ENCODE results near the gene VEZT. TPM values are rescaled to one million over a fixed set of nuclear protein-coding genes. Genes with fewer than 3 reads are reported as not detected.

VEZT gene
- total RNA-seq, 1 donor, result 77.1 TPM

DNA sequence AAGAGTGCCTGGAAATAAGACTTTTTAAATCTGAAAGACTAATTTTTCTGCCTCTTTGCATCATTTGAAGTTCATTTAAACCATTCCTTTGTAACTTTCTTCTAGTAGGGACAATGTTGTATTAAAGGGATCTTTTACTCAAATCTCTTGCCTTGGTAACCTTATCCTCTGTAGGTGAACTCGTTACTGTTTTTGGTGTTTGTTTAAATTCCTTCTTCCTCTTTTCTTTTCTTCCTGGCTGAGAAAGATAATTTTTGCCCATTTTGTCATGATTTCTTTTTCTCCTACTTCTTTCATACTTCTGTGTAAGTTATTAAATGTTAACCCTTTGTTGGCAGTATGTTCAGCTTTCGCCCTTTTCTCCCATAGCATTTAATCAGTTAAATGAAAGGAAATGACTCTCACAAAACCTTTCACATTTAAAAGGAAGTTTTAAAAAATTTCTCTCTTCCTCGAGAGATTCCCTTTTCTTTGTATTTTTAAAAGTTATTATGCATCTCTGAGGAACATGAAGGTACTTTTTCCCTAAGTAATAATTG, 10.3 kb downstream of the VEZT start:
- DNase-seq (ENCODE audit: insufficient read length, low spot score, missing footprints), result no peak
- peaks cover 12% of the 10 kb centered on the region for H4K20me1 ChIP-seq (ENCODE audit: insufficient read depth, low read length)
- no peak overlapping the region for H3K4me2 ChIP-seq (ENCODE audit: insufficient read depth, low read length)
- H3K27me3 ChIP-seq (ENCODE audit: insufficient read depth, low read length), result no peaks in the 10 kb centered on the region
- no peak overlapping the region for H2AFZ ChIP-seq (ENCODE audit: low read length)
- no peak overlapping the region for H3K27ac ChIP-seq (ENCODE audit: low read depth, low read length)
- H3K9me3 ChIP-seq (ENCODE audit: low read depth, low read length), result no peaks in the 10 kb centered on the region
- no peaks in the 10 kb centered on the region for H3K36me3 ChIP-seq (ENCODE audit: insufficient read depth, low read length)
- peaks cover 93% of the 10 kb centered on the region for H3K79me2 ChIP-seq (ENCODE audit: insufficient read depth, low read length)
- TF ChIP-seq, protein P1, sequence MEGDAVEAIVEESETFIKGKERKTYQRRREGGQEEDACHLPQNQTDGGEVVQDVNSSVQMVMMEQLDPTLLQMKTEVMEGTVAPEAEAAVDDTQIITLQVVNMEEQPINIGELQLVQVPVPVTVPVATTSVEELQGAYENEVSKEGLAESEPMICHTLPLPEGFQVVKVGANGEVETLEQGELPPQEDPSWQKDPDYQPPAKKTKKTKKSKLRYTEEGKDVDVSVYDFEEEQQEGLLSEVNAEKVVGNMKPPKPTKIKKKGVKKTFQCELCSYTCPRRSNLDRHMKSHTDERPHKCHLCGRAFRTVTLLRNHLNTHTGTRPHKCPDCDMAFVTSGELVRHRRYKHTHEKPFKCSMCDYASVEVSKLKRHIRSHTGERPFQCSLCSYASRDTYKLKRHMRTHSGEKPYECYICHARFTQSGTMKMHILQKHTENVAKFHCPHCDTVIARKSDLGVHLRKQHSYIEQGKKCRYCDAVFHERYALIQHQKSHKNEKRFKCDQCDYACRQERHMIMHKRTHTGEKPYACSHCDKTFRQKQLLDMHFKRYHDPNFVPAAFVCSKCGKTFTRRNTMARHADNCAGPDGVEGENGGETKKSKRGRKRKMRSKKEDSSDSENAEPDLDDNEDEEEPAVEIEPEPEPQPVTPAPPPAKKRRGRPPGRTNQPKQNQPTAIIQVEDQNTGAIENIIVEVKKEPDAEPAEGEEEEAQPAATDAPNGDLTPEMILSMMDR (IDR thresholded peaks at IDR 0.05; ENCODE audit: extremely low read depth, low read depth, low read length), result no peak
- H3K4me1 ChIP-seq (ENCODE audit: insufficient read depth, low read length), result peaks cover 12% of the 10 kb centered on the region
- H3K4me3 ChIP-seq (ENCODE audit: insufficient read depth, low read length), result no peak overlapping the region

- H3K4me2 ChIP-seq (ENCODE audit: insufficient read depth, low read length), result no peak overlapping the region
- H4K20me1 ChIP-seq (ENCODE audit: insufficient read depth, low read length), result peaks cover 12% of the 10 kb centered on the region
- H3K27ac ChIP-seq (ENCODE audit: low read depth, low read length), result no peak overlapping the region
- peaks cover 12% of the 10 kb centered on the region for H3K4me1 ChIP-seq (ENCODE audit: insufficient read depth, low read length)
- peaks cover 91% of the 10 kb centered on the region for H3K79me2 ChIP-seq (ENCODE audit: insufficient read depth, low read length)
- no peak overlapping the region for H3K4me3 ChIP-seq (ENCODE audit: insufficient read depth, low read length)
- H3K36me3 ChIP-seq (ENCODE audit: insufficient read depth, low read length), result no peaks in the 10 kb centered on the region
- TF ChIP-seq, protein P1 (IDR thresholded peaks at IDR 0.05; ENCODE audit: extremely low read depth, low read depth, low read length), result no peak
- H3K27me3 ChIP-seq (ENCODE audit: insufficient read depth, low read length), result no peaks in the 10 kb centered on the region
- H2AFZ ChIP-seq (ENCODE audit: low read length), result no peak overlapping the region
- no peak for DNase-seq (ENCODE audit: insufficient read length, low spot score, missing footprints)
- H3K9me3 ChIP-seq (ENCODE audit: low read depth, low read length), result no peaks in the 10 kb centered on the region
These were observed 11.0 kb downstream of the VEZT start for GRCh38 chr12:95228617-95229016.

- TF ChIP-seq, protein P1 (IDR thresholded peaks at IDR 0.05; ENCODE audit: extremely low read depth, low read depth, low read length), result no peak
These were observed 12.0 kb downstream of the VEZT start for GRCh38 chr12:95229636-95230035.

GRCh38 chr12:95230313-95230712, 12.7 kb downstream of the VEZT start:
- no peak overlapping the region for H3K4me3 ChIP-seq (ENCODE audit: insufficient read depth, low read length)
- no peak overlapping the region for H3K4me2 ChIP-seq (ENCODE audit: insufficient read depth, low read length)
- no peak for DNase-seq (ENCODE audit: insufficient read length, low spot score, missing footprints)
- H2AFZ ChIP-seq (ENCODE audit: low read length), result no peak overlapping the region
- TF ChIP-seq, protein P1 (IDR thresholded peaks at IDR 0.05; ENCODE audit: extremely low read depth, low read depth, low read length), result no peak
- H3K27ac ChIP-seq (ENCODE audit: low read depth, low read length), result no peak overlapping the region
- H3K27me3 ChIP-seq (ENCODE audit: insufficient read depth, low read length), result no peaks in the 10 kb centered on the region
- no peaks in the 10 kb centered on the region for H3K4me1 ChIP-seq (ENCODE audit: insufficient read depth, low read length)
- H3K79me2 ChIP-seq (ENCODE audit: insufficient read depth, low read length), result peaks cover 79% of the 10 kb centered on the region
- H4K20me1 ChIP-seq (ENCODE audit: insufficient read depth, low read length), result no peaks in the 10 kb centered on the region
- no peaks in the 10 kb centered on the region for H3K36me3 ChIP-seq (ENCODE audit: insufficient read depth, low read length)
- H3K9me3 ChIP-seq (ENCODE audit: low read depth, low read length), result no peaks in the 10 kb centered on the region

More at GRCh38 chr12:95229636-95230035, 12.0 kb downstream of the VEZT start:
- Histone ChIP-seq H3K79me2 (ENCODE audit: insufficient read depth, low read length) (peaks cover 85% of the 10 kb centered on the region), H3K36me3 (ENCODE audit: insufficient read depth, low read length) (no peaks in the 10 kb centered on the region), H3K4me1 (ENCODE audit: insufficient read depth, low read length) (peaks cover 2% of the 10 kb centered on the region), H4K20me1 (ENCODE audit: insufficient read depth, low read length) (peaks cover 5% of the 10 kb centered on the region), H3K27ac (ENCODE audit: low read depth, low read length) (no peak overlapping the region), H3K4me2 (ENCODE audit: insufficient read depth, low read length) (no peak overlapping the region), H2AFZ (ENCODE audit: low read length) (no peak overlapping the region), H3K9me3 (ENCODE audit: low read depth, low read length) (no peaks in the 10 kb centered on the region), H3K4me3 (ENCODE audit: insufficient read depth, low read length) (no peak overlapping the region), H3K27me3 (ENCODE audit: insufficient read depth, low read length) (no peaks in the 10 kb centered on the region)
- DNase-seq (ENCODE audit: insufficient read length, low spot score, missing footprints), result no peak

Measured in osteoblast (primary cell).